HG03139 (cell line): ENCODE results near the gene FMNL2.

ENCODE experiments used
- ATAC-seq: cut with Tn5 transposase; IDR thresholded peaks from one replicate; pipeline ENCODE4 v1.9.1; 2021; ENCODE audit not compliant: unreplicated experiment

FMNL2 gene

DNA sequence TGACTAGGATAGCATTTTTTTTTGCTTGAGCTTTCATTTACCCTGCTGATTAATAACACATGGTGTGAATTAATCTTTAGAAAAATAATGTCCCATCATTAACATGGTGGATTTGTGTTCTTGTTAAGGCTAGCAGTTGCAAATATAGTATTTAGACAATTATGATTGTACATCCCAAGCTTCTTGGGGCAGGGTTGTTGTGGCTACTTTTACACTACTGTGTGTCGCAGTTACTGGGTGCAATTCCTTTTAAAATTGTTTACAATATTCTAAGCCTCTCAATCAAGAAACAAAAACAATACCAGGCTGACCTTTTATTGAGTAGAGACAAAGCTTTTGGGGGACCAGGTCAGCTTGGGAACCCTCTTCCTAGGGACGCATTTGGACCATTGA is 2.5 kb downstream of the FMNL2 start:
- ATAC-seq, result no peak

DNA sequence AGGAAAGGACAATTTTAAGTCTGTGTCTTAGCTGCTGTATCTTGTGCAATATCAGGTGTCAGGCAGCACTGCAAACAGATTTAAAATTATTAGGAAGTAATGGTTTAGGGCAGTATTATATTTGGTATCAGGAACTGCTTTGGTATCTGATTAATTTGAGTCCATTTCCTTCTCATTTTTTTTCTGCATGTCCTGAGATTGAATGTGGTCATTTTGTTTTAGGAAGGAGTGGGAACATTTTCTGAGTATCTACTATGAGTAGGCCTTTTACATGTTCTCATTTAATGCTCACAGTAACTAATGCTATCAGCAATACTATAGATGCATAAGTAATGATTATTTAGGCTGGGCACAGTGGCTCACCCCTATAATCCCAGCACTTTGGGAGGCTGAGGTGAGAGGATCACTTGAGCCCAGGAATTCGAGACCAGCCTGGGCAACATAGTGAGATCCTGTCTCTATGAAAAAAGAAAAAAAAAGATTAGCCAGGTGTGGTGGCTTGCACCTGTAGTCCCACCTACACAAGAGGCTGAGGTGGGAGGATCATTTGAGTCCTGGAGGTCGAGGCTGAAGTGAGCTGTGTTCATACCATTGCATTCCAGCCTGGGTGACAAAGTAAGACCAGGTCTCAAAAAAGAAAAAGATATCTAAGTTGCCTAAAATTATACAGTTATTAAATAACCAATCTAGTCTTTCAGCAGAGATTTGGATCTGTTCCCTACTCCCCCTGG is 4.7 kb downstream of the FMNL2 start:
- ATAC-seq, result no peak

DNA sequence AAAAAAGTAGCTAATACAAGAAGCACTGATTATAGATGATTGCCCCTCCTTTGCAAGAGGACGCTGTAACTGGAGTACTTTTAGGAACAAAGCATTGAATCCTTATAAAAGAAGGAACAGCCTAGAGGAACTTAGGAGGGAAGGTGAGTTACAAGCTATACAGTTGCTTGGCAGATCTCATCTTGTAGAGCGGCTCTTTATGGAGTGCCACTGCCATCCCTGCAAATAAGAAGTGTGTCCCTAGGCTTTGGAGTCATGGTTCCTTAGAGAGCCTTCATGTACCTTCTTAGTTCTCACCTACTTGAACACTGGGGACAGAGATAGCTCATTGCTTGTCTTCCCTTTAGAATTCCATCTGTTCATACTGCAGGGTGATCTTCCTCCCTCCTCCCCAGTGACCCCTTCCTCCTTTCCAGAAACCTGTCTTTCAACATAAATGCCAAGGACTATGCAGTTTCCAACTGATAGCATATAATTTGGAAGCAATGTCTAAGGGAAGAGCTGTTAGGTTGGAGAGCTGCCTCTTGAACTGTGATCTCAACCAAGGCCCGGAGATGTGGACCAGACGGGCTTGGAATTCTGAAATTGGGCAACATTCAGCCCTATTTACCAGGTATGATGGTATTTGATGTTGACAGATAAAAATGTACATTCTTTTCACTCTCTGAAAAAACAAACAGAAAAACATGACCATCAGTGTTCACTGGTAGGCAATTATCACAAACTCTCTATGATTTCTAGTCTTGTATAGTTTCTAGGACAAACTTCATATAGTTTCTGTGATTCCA is 7.5 kb downstream of the FMNL2 start:
- ATAC-seq, result no peak

DNA sequence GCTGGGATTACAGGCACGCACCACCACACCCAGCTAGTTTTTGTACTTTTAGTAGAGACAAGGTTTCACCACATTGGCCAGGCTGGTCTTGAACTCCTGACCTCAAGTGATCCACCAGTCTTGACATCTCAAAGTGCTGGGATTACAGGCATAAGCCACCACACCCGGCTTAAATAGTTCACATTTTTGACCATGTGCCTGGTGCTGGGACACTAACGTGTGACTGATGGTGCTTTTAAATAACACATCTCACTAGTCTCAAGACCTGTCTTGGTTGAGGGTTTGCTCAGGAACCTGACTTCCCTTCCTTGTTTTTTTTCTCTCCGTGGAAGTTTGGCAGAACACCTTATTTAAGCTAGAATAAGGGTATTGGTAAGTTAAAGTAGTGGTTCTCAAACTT is 8.5 kb downstream of the FMNL2 start:
- ATAC-seq, result no peak

DNA sequence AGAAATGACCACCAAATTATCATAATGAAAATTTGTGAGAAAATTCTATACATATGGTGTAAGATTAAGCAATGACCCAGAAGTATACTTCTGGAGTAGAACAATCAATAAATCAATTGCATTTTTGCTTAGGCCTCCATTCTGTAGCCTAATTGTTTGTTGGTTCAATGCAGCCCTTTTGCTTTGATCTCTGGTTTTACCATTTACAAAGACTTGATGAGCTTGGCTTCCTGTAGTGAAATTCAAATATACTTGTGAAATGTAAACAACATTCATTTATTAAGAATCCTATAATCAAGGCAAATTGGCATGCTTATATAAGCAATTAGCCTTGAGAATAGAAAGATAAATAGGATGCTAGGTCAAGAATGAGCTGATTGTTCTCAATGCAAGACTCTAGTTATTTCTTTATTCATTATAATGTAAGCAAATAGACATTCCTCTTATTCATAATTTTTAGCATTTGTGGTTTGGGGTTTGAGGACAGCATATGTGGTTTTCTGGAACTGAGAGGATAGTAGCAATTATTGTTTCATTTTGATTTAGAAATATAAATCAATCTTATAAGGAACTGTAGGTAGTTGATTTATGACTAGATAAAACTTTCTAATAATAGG is 9.7 kb downstream of the FMNL2 start:
- ATAC-seq, result no peak

DNA sequence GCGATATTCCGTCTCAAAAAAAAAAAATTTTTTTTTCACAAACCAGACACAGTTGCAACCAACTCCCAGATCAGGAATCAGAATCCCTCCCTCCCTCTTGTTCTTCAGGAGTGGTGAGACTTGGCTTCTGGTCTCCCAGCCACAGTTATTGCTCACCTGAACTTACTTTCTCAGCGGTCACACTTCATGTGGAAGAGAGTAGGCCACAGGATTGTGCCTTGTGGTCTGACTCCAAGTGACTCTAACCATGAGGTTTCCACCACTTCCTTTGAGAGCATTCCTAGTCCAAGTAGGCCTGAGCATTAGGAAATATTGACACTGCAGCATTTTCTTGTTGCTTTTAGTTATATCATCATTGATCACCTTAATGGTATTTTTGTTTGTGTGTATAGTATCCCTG is 12.1 kb downstream of the FMNL2 start:
- no peak for ATAC-seq

DNA sequence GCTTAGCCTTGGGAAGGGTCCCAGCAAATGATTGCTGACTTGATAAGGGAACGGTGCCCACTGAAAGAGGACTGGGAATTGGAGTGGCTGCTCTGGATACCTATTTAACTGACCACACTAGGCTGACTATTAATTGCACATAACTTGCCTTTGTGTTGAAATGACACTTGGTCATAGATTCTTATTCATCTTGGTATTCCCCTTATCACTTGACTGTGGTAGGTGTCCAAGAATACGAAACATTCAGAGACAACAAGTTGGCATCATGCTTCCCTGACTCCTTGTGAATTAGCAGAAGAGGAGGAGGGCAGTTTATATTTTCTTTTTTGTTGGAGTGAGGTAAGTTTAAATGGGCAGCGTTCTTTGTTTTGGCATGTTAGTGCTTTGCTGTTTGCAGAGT is 13.4 kb downstream of the FMNL2 start:
- no peak for ATAC-seq

DNA sequence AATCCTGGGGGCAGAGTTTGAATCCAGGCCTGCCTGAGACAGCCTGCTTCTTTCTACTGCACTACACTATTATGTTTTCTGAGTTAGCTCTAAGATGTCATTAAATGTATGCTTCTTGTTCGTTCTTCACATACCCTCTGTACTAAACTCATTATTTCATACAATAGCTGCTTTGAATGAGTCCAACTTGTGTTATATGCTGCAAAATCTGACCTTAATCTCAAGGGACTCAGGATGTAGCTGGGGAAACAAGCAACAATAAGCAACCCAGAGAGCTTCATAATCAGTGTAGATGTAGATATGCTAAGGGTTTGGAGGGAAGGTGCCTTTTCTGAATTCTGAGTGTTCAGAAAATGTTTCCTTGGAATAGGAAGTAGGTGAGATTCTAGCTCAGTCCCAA is 14.4 kb downstream of the FMNL2 start:
- no peak for ATAC-seq

DNA sequence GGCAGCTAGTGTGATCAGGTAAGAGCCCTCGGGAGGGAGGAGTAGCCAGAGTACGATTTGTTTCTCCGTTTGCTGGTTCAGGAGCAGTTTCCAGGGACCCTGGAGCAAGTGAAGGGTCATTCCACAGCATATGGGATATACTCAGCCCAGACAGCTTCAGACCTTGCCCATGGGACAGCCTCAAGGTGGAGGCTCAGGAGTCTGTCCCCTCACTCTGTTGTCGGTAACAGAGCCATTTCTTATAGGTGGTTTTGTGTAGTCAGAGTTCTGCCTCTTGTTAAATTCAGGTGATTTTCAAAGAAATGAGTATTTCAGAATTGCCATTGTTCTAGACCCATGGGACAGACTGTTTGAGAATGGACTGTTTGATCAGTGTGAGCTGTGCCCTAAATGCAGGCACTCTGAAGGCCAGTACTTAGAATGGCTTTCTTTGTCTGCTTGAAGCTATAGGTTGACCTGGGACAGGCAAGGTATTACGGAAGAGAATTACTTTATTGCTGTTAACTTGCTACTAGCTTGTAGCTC is 15.2 kb downstream of the FMNL2 start:
- no peak for ATAC-seq

DNA sequence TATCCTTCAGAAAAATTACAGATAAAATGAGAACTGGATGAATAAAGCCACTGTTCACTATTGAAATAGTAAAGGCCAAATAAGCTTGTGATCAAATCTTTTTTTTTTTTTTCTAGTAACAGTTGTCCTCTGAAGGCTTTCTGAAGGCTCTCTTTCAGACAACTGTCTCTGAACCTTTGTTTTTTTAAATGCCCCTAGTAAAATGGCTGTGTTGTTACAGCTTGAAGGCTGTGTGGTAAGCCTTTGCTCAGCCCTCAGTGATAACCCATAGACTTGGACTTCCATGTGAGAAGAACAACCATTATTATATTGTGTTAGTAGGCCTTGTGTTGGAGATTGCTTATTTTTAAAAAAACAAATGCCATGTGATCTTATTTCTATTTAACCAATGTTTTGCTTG is 17.6 kb downstream of the FMNL2 start:
- ATAC-seq, result no peak

DNA sequence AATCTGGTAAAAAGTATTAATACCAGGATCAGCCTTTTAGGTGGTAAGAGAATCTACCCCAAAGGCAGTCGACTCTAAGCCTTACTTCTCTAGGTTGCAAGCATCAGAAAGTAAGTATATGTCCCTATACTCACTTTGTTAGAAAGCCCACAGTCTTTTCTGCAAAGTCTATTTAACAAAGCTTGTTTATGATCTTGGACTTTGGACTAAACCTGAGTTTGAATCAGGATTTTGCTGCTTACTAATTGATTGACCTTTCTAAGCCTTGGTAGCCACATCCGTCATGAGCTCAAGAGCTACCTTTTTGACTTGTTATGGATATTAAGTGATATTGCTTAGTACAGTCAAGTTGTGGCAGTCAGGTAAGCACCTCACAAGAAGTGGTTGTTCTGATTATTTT is 18.4 kb downstream of the FMNL2 start:
- no peak for ATAC-seq

DNA sequence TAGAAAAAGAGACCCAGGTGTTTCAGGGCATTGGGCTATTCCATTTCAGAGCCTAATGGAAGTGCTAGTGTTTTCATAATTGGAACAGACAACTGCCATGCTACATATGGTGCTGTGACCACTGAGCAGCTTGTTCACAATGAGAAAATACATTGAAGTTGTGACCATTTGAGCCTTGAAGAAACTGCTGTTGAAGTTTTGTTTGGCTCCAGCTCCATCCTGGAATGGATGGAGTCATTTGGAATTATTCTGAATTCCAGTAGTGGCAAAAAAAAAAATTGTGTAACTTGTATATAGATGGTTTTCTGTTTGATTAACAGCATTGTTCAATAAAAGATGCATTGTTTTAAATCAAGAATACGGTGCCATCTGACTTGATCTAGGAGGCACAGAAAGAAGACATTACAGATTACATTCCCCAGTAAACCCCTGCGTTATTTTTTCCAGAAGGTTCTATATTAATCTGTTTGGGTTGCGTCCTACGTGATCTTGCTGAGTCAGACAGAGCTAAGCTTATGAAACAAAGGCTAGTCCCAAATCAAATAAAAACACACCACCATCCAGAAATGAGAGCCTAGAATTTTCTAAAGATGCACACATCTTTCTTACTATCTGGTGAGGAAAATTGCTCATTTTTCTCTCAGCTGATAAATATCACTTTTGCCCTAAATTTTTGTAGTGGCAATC is 19.2 kb downstream of the FMNL2 start:
- ATAC-seq, result no peak

DNA sequence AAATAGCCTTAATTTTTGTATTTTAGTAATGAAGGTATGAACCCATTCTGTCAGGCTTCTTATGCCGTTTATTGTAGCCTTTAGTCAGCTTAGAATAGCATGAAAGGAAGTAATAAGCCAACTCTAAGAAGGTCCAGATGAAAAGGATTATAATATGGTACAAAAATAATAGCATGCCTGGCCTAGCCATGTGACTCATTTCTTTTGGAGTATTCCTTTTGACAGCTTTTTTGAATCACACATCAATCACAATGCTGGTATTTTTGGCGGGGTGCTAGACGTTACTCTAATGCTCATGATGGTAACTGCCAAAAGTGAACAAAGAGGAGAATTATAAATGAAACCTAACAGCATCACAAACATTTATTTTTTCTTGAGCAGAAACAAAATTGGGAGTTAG is 19.9 kb downstream of the FMNL2 start:
- no peak for ATAC-seq

DNA sequence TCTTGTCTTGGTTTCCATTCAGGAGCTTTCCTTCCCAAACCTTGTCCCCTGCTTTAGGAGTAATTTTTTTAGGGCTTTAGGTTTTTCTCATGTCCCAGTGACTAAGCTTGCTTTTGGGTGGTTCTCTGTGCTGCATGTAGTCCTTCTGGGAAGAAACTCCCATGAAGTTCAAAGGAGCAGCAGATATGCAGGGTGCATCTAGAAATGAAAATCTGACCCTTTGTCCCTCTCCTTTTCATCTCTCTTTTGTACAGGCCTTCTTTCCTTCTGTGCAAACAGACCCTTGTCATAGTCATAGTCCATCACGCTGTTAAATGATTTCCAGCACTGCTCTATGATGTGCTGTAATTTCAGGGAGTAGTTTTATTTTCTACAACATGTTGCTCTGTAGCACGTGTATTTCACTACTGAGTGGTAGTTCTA is 20.4 kb downstream of the FMNL2 start:
- no peak for ATAC-seq

DNA sequence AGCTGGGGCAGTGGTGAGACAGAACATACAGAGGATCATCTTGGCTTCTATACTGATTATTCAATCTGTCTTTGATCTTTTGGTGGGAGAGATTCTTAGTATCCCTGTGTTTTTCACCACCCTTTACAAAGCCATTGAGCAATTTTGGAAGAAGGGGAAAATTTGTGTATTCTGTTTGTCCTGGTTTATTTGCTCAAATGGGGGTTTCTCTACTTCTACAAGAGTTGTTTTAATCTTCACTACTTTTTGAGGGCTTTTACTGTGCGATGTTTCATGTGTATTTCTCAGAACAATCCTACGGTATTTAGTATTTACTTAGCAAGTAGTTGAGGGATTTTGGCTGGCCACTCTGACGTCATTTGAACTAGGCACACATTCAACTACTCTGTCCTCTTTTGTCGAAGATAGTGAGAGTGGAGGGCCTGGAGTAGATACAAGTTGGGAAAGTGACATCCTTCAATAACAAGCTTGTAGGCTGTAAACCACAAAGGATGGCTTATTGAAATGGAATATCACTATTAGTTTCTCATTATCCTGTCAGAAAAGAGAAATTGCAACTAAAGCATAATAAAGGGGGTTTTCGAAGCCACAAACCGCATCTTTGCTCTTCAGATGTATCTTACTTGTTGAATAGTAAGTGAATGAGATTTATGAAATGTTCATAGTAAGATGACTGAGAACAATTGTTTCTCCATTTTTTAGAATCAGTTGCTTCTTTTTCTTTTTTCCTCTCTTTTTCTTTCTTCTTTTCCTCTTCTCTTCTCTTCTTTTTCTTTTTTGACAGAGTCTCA is 24.8 kb downstream of the FMNL2 start:
- no peak for ATAC-seq

DNA sequence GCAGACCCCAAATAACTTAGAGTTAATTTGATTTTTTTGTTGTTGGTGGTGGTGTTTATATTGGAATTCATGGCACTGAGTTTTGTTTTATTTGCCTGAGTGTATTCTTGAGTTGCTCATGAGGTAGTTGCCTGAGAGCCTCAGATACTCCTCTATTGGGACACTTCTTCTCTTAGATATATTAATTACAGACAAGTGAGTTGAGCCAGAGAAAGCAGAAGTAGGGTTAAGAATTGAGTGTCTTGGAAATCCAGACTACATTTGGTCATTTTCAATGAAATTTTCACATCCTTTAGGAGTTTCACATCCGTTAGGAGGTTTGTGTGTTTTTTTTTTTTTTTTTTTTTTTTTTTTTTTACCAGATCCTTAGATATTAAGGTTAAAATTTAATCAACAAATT is 29.0 kb downstream of the FMNL2 start:
- ATAC-seq, result no peak

DNA sequence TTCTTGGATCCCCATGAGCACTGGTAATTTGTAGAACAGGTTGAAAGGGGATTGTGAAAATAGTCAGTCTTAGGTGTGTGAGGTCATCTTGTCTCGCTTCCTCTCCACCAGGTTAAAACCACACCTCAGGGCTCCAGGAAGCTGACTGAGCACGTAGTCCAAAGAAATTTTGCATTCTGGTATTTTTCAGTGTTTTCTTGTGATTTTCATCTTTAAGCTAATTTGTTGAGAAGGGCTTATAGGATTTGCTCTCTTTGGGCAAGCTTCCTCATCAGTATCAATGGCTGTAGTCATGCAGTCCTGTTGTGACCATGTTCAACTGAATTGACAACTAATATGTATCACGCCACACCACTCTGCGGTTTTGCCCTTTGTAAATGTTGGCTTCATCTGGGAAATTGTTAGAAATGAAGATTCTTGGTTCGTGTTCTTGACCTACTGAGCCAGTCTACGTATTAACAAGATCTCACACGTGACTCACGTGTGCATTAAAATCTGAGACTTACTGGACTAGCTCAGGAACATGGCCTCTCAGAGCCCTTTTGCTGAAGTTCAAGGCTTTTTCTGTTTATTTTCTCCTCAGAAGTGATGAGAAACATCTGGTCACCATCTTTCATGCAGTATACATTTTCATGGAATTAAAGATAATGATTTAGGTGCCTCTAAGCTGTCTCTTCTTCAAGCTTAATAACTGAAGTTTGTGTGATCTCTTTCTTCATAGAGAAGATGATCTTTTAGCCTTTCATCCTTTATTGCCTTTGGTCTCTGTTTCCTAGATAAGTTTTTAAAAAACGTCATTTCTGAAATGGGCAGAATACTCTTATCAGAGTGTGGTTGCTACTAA is 32.8 kb downstream of the FMNL2 start:
- peak; percentile 85 for ATAC-seq

DNA sequence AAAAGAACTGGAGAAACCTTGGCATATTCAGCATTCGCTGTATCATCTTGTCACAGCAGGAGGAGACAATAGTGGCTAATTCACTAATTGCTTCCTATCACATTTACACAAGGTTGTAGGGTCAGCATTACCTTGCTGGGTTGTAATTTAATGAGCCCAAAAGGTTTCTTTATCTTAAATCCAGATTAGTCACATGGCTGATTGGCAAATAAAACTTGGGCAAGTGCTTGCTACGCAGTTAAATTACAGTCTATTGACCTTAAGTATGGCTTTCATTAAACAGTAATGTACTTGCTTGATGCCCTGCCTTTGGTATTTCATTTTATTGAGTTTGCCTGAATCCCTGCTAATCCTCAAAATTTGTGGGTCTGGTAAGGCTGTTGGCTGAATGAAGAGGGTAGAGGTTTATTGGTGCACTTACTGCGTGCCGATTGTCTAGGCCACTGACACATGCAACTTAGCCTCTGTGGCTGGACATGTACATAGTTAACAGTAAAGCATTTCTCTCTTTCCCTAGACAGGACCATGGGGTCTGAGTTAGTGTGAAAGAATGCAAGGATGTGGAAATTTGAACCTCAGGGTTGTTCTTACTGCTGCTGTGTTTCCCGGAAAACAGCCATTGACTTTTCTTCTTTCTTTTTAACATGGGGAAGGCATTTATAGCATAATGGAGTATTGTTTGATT is 34.3 kb downstream of the FMNL2 start:
- no peak for ATAC-seq

DNA sequence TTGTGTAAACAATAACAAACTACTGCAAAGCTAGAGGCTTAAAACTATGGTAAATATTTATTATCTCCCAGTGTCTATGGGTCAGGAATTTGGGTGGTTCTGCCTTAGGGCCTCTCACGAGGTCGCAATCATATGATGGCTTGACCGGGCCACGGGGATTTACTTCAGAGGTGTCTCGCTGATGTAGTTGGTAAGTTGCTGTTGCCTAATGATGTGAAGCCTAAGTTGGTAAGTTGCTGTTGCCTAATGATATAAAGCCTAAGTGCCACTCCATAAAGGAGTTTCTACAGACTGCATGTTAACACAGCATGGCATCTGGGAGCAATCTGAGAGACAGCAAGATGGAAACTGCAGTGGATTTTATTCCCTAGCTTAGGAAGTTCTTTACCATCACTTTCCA is 35.8 kb downstream of the FMNL2 start:
- no peak for ATAC-seq
